MM.1S (cell line): Measurements from ENCODE around the gene HCLS1.

Experiments used
- DNase-seq: peaks from one replicate; pipeline ENCODE4 v3.0.0-alpha.2; 2015
- H2AFZ ChIP-seq: fragments of 300-600 bp; sonication (generic); 2 replicates; pipeline ENCODE4 v1.6.0; 2016; ENCODE audit warnings: antibody characterized with exemption, low read length
- H3F3A ChIP-seq: fragments of 300-600 bp; sonication (generic); 2 replicates; pipeline ENCODE4 v1.6.1; 2016; ENCODE audit warnings: mild to moderate bottlenecking, antibody characterized with exemption, low read length, moderate library complexity, mixed read lengths; ENCODE audit not compliant: insufficient read depth
- H3K27ac ChIP-seq: fragments of 300-600 bp; sonication (generic); 2 replicates; pipeline ENCODE4 v1.5.1; 2016; ENCODE audit warnings: mild to moderate bottlenecking, low read length
- H3K27me3 ChIP-seq: fragments of 300-600 bp; sonication (generic); replicated peaks from 2 replicates; pipeline ENCODE4 v1.6.0; 2016; ENCODE audit warnings: low read length; ENCODE audit not compliant: insufficient read depth
- H3K36me3 ChIP-seq: fragments of 300-600 bp; sonication (generic); replicated peaks from 2 replicates; pipeline ENCODE4 v1.6.1; 2016; ENCODE audit warnings: mild to moderate bottlenecking, low read length, mixed read lengths; ENCODE audit not compliant: insufficient read depth
- H3K4me1 ChIP-seq: fragments of 300-600 bp; sonication (generic); 2 replicates; pipeline ENCODE4 v1.6.1; 2016; ENCODE audit warnings: low read length, mixed read lengths
- H3K4me2 ChIP-seq: fragments of 300-600 bp; sonication (generic); 2 replicates; pipeline ENCODE4 v1.6.0; 2016; ENCODE audit warnings: low read depth, low read length
- H3K4me3 ChIP-seq: fragments of 300-600 bp; sonication (generic); 2 replicates; pipeline ENCODE4 v1.5.1; 2016; ENCODE audit warnings: low read length, mixed read lengths
- H3K79me2 ChIP-seq: fragments of 300-600 bp; sonication (generic); 2 replicates; pipeline ENCODE4 v1.6.1; 2016; ENCODE audit warnings: mixed run types, low read length, mixed read lengths
- H3K9ac ChIP-seq: fragments of 300-600 bp; sonication (generic); 2 replicates; pipeline ENCODE4 v1.6.1; 2016; ENCODE audit warnings: low read length, mixed read lengths
- H3K9me2 ChIP-seq: fragments of 300-600 bp; sonication (generic); replicated peaks from 2 replicates; pipeline ENCODE4 v1.6.1; 2016; ENCODE audit warnings: mild to moderate bottlenecking, low read length, mixed read lengths; ENCODE audit not compliant: insufficient read depth
- H3K9me3 ChIP-seq: fragments of 300-600 bp; sonication (generic); replicated peaks from 2 replicates; pipeline ENCODE4 v1.6.1; 2016; ENCODE audit warnings: mild to moderate bottlenecking, low read length, mixed read lengths; ENCODE audit not compliant: insufficient read depth
- H4K20me1 ChIP-seq: fragments of 300-600 bp; sonication (generic); 2 replicates; pipeline ENCODE4 v1.6.1; 2016; ENCODE audit warnings: mild to moderate bottlenecking, low read length, moderate library complexity, mixed read lengths; ENCODE audit not compliant: insufficient read depth
- CTCF ChIP-seq: fragments of 300-600 bp; sonication (generic); IDR thresholded peaks from 2 replicates; pipeline ENCODE4 v1.5.1; 2016; ENCODE audit warnings: antibody characterized with exemption, low read length, mixed read lengths
- EZH2 ChIP-seq: fragments of 300-600 bp; sonication (generic); optimal IDR thresholded peaks from 2 replicates; pipeline ENCODE3; 2017; ENCODE audit warnings: low read depth, mild to moderate bottlenecking, antibody characterized with exemption, low read length, mixed read lengths
- EZH2phosphoT487 ChIP-seq: fragments of 300-600 bp; sonication (generic); IDR thresholded peaks from 2 replicates; pipeline ENCODE4 v1.6.1; 2018; ENCODE audit warnings: antibody characterized with exemption, low read length

HCLS1 gene

DNA sequence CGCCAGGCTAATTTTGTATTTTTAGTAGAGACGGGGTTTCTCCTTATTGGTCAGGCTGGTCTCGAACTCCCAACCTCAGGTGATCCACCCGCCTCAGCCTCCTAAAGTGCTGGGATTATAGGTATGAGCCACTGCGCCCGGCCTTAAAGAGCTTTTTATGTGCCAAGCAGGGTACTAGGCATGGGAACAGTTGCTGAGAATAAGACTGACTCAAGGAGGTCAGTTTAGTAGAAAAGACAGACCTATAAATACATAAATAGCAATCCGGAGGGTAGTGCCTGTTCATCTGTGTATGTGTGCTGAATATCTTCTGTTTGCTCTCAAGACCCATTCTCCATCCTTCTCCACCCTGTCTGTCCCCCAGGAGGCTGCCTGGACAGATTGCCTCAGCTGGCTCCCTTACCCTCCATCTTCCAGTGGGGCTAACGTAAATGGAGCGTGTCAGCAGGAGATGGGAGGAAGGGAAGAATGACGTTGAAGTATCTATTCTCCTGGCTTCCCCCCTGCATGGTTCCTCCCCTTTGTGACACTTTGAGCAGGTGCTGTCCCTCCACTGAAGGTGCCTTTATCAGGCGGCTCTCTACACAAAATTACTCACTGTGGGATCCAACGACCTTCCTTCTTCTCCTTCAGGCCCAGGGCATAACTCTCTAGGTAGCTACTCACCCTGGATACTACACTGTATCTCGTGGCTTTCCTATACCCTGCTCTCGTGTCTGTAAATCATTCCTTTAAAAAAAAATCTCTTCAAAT lies 36.4 kb downstream of the HCLS1 start:
- no peak overlapping the region for H3K4me2 ChIP-seq
- H2AFZ ChIP-seq, result no peak overlapping the region
- DNase-seq, result no peak
- H3K9ac ChIP-seq, result no peak overlapping the region
- no peaks in the 10 kb centered on the region for H3K36me3 ChIP-seq
- H3F3A ChIP-seq, result 0 out of 2 replicates have a peak, but pooled peaks cover under 1% of the 10 kb centered on the region
- H4K20me1 ChIP-seq, result no peaks in the 10 kb centered on the region
- no peak overlapping the region for H3K27ac ChIP-seq
- no peak overlapping the region for H3K4me3 ChIP-seq
- H3K79me2 ChIP-seq, result no peaks in the 10 kb centered on the region
- no peaks in the 10 kb centered on the region for H3K4me1 ChIP-seq
- H3K27me3 ChIP-seq, result no peaks in the 10 kb centered on the region
- H3K9me3 ChIP-seq, result no peaks in the 10 kb centered on the region
- no peak for TF ChIP-seq EZH2phosphoT487
- no peak for TF ChIP-seq EZH2
- no peak for TF ChIP-seq CTCF
- no peaks in the 10 kb centered on the region for H3K9me2 ChIP-seq

GRCh38 chr3:121621491-121621890 lies 39.2 kb downstream of the HCLS1 start:
- no peak overlapping the region for H3K4me3 ChIP-seq
- no peak for DNase-seq
- TF ChIP-seq EZH2 (no peak), EZH2phosphoT487 (no peak), CTCF (no peak)
- no peaks in the 10 kb centered on the region for H3F3A ChIP-seq
- no peaks in the 10 kb centered on the region for H3K36me3 ChIP-seq
- H3K9me2 ChIP-seq, result no peaks in the 10 kb centered on the region
- H3K79me2 ChIP-seq, result no peaks in the 10 kb centered on the region
- no peak overlapping the region for H3K9ac ChIP-seq
- H3K27me3 ChIP-seq, result no peaks in the 10 kb centered on the region
- no peaks in the 10 kb centered on the region for H3K9me3 ChIP-seq
- no peaks in the 10 kb centered on the region for H4K20me1 ChIP-seq
- H2AFZ ChIP-seq, result no peak overlapping the region
- H3K4me1 ChIP-seq, result no peaks in the 10 kb centered on the region
- H3K4me2 ChIP-seq, result no peak overlapping the region
- no peak overlapping the region for H3K27ac ChIP-seq

GRCh38 chr3:121619691-121620090 lies 41.0 kb downstream of the HCLS1 start:
- Histone ChIP-seq H3F3A (no peaks in the 10 kb centered on the region), H3K27ac (no peak overlapping the region), H3K9me3 (no peaks in the 10 kb centered on the region), H3K27me3 (no peaks in the 10 kb centered on the region), H4K20me1 (no peaks in the 10 kb centered on the region), H3K4me1 (no peaks in the 10 kb centered on the region), H3K4me3 (no peak overlapping the region), H3K79me2 (no peaks in the 10 kb centered on the region), H3K36me3 (no peaks in the 10 kb centered on the region), H3K4me2 (no peak overlapping the region), H2AFZ (no peak overlapping the region), H3K9me2 (no peaks in the 10 kb centered on the region), H3K9ac (no peak overlapping the region)
- no peak for TF ChIP-seq EZH2phosphoT487
- no peak for TF ChIP-seq CTCF
- TF ChIP-seq EZH2, result no peak
- no peak for DNase-seq
